Measurements from ENCODE around the gene ELL.

ELL gene

DNA sequence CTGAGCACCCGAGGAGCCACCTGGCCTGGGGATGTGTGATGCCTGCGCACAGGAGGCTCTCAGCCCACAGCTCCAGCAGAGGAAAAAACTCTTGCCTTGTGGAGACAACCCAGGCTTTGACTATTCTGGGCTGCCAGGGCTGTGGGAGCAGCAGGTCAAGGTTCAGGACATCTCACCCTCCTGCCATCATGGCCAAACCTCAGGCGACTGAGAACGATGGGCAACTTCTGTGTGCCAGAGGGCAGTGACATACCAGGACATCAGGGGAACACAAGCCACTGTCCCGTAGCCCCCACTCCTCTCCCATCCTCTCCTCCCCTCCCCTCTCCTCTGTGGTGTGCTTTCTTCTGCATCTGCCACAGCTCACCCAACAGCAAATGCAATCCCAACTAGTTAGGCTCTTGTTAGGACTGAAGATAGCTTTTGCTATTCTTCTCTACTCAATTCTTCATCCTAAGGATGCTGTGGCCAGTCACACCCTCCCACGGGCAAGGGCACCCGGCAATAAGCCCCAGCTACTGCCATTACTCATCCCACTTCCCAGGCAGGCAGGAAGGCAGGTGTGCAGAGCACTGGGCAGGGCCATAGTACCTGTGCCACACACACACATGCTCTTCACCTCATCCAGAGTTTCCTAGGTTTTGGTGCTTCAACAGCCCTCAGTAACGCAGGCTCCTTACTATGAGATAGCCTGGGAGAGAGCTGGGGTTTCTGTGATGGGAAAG lies 16.8 kb downstream of the ELL start:
- no peak for DNase-seq (ENCODE audit: low spot score)

GRCh38 chr19:18503971-18504885 lies 17.6 kb downstream of the ELL start:
- no peak for DNase-seq (ENCODE audit: low spot score)

DNA sequence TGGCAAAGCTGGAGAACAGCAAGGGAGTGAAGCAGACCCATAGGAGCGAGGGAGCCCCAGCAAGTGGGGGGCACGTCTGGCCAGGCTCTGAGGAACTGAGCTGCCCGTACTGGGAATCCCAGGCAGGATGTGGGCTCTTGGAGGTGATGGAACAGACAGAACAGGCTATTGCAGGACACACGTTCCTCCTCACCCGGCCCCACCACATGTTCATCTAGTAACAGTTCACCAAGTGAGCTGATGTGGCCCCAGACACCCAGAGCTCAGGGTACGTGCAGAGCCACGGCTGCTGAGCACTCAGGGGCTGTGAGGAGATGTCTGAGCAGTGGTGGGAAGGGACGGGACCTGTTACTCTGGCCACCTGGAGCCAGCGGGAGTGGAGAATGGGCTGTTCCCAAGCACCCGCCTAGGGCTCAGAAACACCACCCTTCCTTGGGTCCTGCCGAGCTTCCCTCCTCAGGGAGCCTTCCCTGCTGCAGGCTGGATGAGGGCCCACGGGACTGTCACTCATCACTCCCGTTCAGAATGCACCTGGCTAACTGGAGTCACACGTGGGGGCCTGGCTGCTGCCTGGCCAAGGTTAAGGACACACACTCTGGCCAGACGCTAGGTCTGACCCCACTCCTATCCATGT lies 18.4 kb downstream of the ELL start:
- DNase-seq (ENCODE audit: low spot score), result no peak

DNA sequence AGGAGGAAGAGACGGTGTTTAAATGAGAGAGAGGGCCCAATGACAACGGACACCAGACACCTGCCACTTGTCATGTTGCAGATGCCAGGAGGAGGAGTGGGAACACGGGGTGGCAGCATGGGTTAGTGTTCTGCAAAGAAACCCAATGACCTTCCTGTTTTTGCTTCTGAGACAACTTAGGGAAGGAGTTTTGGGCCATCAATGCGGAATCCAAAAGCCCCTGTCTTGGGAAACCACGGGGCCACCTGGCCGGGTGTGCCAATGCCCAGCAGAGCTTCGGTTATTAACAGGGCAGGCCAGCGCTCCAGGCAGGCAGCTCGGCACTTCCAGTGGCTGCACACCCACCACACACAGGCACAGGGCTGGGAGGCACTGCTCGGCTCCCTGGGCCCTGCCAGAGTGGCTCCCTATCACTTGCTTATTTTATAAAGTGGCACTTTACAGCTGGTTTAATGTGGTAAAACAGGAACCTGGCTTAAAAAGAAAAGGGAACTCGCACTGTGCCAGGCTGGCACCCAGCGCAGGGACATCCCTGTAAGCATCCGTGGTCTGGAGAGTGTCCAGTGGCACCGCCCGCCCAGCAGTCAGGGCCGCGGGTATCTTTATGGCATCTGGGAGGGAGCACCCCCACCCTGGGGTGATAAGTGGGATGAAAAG lies 19.1 kb downstream of the ELL start:
- DNase-seq (ENCODE audit: low spot score), result no peak

GRCh38 chr19:18502246-18502637 lies 19.6 kb downstream of the ELL start:
- DNase-seq (ENCODE audit: low spot score), result no peak

- no peak for DNase-seq (ENCODE audit: low spot score)
Measured at GRCh38 chr19:18501832-18502231, 20.0 kb downstream of the ELL start.

GRCh38 chr19:18501351-18501750 lies 20.5 kb downstream of the ELL start:
- no peak for DNase-seq (ENCODE audit: low spot score)

- DNase-seq (ENCODE audit: low spot score), result no peak
Measured at GRCh38 chr19:18500799-18501198, 21.1 kb downstream of the ELL start.

DNA sequence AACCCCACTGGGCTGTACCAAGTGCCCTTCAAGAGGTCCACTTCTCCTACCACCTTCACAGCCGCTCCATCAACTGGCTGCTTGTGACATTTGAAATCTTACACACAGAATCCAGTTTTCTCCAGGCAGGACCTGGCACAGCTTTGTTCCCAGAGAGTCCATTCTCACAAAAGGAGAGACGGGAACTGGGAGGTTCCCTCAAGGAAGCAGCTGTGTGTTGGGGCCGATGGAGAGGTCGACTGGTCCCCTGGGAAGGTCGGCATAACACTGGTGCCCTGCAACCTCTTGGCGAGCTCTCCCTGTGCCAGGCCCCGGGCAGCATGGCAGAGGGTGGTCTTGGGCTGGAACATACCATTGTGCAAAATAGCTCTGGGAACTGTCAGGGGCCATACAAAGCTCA lies 21.5 kb downstream of the ELL start:
- DNase-seq (ENCODE audit: low spot score), result no peak

DNA sequence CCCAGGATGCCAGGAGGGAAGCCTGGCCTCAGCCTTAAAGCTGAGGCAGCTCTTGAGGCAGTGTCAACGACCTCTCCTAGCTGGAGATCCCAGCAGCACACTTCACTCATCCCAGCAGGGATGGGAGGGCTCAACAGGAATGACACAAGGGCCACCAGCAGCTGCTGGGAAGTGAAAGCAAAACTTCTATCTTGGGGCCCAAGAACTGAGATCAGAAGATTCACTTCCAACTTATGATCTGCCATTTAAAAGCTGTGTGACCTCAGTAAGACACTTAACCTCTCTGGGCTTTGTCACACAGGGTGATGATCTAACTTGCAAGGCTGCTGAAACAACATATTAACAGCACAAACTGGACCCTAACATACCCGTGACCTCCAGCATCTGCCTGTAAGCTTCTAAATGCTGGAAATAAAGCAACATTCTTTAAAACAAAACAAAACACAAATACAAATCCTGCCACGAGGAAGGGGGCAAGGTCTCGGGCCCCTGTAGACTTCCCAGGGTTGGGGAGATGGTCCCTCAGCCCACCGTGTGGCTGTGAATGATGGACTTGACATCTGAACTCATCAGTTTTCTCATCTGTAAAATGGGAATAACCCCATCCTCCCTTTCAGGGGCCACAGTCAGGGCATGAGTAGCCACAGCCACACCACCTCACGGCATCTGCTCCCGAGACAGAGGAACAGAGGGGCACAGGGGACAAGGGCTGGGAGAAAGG lies 22.7 kb downstream of the ELL start:
- no peak for DNase-seq (ENCODE audit: low spot score)

DNA sequence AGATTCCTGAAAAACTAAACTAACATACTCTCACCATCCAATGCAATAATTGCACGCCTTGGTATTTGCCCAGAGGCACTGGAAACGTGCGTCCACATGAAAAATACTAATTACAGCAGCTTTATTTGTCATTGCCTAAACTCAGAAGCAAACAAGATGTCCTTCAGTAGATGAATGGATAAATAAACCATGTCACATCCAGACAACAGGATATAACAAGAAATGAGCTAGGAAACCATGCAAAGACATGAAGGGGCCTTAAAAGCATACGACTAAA lies 25.0 kb downstream of the ELL start:
- DNase-seq (ENCODE audit: low spot score), result no peak

DNA sequence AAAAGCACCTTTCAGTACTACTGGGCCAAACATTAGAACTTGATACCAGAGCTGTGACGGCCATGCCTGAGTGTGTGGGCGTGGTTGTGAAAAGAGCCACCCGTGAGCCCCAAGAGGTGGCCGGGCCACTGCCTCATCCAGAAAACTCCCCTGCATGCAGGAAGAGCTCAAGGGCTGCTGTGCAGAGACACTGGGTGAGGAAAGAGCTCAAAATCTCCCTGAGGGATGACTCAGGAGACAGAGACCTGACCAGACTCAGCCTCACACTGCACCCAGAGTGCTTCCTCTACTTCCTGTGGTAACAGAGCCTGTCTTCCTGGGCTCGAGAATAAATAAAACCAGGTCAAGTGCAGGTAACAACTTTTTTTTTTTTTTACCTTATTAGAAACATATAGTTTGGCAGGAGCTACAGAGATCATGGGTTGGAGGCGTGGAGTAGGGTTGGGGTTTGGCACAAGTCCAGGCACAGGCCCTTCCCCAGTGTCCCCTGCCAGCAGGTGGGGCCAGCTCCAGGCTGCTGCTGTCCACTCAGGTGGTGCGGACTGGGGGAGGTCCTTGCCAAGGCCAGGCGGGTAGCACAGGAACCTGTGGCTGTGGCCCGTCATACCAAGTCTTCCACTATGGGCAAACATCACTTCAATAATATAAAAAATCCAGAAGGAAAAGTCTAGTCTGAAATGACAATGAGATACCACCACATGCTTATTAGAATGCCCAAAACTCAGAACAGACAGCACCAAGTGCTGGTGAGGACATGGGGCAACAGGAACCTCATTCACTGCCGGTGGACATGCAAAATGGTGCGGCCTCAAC lies 25.5 kb downstream of the ELL start:
- DNase-seq (ENCODE audit: low spot score), result no peak

- no peak for DNase-seq (ENCODE audit: low spot score)
Measured at GRCh38 chr19:18495204-18495911, 26.5 kb downstream of the ELL start.

GRCh38 chr19:18494267-18494607 lies 27.6 kb downstream of the ELL start:
- no peak for DNase-seq (ENCODE audit: low spot score)

GRCh38 chr19:18493440-18494266 lies 28.2 kb downstream of the ELL start:
- DNase-seq (ENCODE audit: low spot score), result no peak

DNA sequence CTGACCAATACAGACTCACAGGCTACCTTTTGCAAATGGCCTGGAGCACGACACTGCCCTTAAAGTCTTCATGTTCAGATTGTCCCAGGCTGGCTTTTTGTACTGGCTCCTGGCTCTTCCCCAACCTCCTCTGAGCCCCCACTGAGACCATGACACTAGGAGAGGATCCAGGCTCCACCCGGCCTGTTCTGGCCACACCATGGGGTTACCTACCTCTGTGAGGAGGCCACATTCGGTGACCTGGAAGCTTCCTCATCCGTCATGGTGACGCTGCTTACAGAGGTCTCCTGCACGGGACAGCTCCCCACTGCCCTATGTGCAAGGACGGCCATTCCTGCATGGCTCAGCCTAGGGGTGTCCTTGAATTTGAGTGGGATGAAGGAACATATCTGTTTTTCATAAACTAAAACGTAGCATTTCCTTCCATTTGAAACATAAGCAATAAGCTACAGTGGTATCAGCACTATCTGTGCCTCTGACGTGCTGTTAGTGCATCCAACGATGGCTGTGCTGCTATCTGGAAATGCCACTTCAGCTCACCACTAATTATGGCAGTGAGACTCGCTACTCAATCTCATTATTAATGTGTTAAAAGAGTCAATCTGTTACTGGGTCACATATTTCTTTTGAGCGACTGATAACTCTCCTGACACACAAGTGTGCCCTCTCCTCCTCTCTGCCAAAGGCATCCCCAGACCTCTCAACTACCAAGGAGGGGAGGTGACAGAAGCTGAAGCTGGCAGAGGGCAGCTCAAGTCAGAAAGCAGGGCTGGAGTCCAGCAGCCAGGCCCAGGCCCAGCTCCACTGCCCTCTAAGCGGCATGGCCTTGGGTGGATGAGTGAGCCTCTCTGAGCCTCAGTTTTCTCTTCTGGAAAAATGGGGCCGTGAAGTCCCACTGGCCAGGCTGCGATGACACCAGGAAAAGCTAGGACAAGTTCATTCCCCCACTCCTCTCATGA lies 29.6 kb downstream of the ELL start:
- DNase-seq (ENCODE audit: low spot score), result no peak

GRCh38 chr19:18490728-18491127 lies 31.1 kb downstream of the ELL start:
- DNase-seq (ENCODE audit: low spot score), result no peak

DNA sequence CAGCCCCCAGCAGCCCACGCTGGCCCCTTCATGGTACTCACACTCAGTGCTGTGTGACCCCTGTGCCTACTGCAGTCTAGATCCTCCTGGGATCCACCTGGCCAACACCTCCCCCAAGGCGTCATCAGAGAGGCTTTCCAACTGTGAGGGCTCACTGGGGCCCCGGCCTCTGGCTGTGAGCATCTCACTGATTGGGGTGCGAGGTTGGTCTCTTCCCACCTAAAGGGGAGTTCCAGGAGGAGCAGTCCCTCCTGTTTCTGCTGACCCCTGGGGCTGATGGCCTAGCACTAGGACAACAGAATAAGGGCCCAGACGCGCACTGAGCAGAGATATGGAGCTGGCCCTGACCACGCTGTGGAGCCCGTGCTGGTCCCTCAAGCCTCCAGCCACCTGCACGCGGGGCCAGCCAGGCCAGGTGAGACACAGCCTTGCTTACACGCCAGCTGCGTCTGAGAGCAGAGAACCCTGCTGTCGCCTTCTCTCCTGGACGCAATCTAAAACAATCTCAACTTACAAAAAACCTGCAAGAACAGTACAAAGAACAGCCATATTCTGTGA lies 32.2 kb downstream of the ELL start:
- DNase-seq (ENCODE audit: low spot score), result no peak
